ENCODE data around the gene UQCR10. TPM values are rescaled to one million over a fixed set of nuclear protein-coding genes. Genes with fewer than 3 reads are reported as not detected.

Gene UQCR10
- total and polyA plus RNA-seq, 9 of the 15 experiments (the other 6 are each of a cell fraction or from before 2014, with no cell fraction given) = 128 to 903 (median 163) TPM

GRCh38 chr22:29733362-29734201, 33.6 kb upstream of the UQCR10 start (continued):
- TF ChIP-seq ZNF609 (CRISPR knock-in tag; IDR thresholded peaks at IDR 0.05; ENCODE audit: borderline replicate concordance) = no peak
- 0 out of 2 replicates have a peak, but pooled peaks have one; percentile 33 for TF ChIP-seq POLR2AphosphoS5 (IDR thresholded peaks at IDR 0.05; ENCODE audit: control insufficient read depth, insufficient read depth, low read depth, low read length)
- no peak for TF ChIP-seq ZNF449 (CRISPR knock-in tag; IDR thresholded peaks at IDR 0.05)
